ENCODE data around the gene MED15.

The MED15 gene

GRCh38 chr22:20567993-20568417, 60.6 kb downstream of the MED15 start:
- TF ChIP-seq CTCF (IDR thresholded peaks at IDR 0.05; ENCODE audit: insufficient read depth, low read length, missing control alignments): peak; percentile 74
- no peak overlapping the region for H3K4me3 ChIP-seq (ENCODE audit: low read depth, low read length)
- ChIA-PET POLR2A (interaction anchor here (0.6 to 3.0 kb wide), 4 partner anchors 15 to 60 kb away, joined by 3 to 16 read pairs (median 9); partner anchors contain the start of gene MED15), CTCF (interaction anchor here (0.5 to 27.3 kb wide), 20 partner anchors 4 to 150 kb away, joined by 3 to 505 read pairs (median 4); partner anchors contain the start of genes KLHL22 and MED15)
- DNase-seq (ENCODE audit: low read depth, low spot score): no peak

GRCh38 chr22:20568502-20569058, 61.2 kb downstream of the MED15 start:
- H3K4me3 ChIP-seq (ENCODE audit: low read depth, low read length): no peak overlapping the region
- ChIA-PET POLR2A (interaction anchor here (0.6 to 3.0 kb wide), 7 partner anchors 15 to 132 kb away, joined by 3 to 16 read pairs (median 5); partner anchors contain the start of gene MED15), CTCF (interaction anchor here (0.5 to 27.3 kb wide), 20 partner anchors 4 to 150 kb away, joined by 3 to 505 read pairs (median 4); partner anchors contain the start of genes KLHL22 and MED15)
- no peak for DNase-seq (ENCODE audit: low read depth, low spot score)
- TF ChIP-seq CTCF (IDR thresholded peaks at IDR 0.05; ENCODE audit: insufficient read depth, low read length, missing control alignments): no peak

- no peak for TF ChIP-seq CTCF (IDR thresholded peaks at IDR 0.05; ENCODE audit: insufficient read depth, low read length, missing control alignments)
- no peak overlapping the region for H3K4me3 ChIP-seq (ENCODE audit: low read depth, low read length)
- POLR2A ChIA-PET: interaction anchor here (1.0 to 3.0 kb wide), 6 partner anchors 14 to 133 kb away, joined by 3 to 16 read pairs (median 6); partner anchors contain the start of gene MED15
- CTCF ChIA-PET: interaction anchor here (1.0 to 27.3 kb wide), 12 partner anchors 3 to 151 kb away, joined by 3 to 505 read pairs (median 12); partner anchors contain the start of genes KLHL22 and MED15
- peak; percentile 97 for DNase-seq (ENCODE audit: low read depth, low spot score)
Measured at GRCh38 chr22:20569059-20570058, 61.9 kb downstream of the MED15 start.

- POLR2A ChIA-PET: interaction anchor here (1.0 kb wide), 1 partner anchor 19 kb away, joined by 4 read pairs; no protein-coding TSS in a partner anchor
- TF ChIP-seq CTCF (IDR thresholded peaks at IDR 0.05; ENCODE audit: insufficient read depth, low read length, missing control alignments): no peak
- DNase-seq (ENCODE audit: low read depth, low spot score): no peak
- no peak overlapping the region for H3K4me3 ChIP-seq (ENCODE audit: low read depth, low read length)
- CTCF ChIA-PET: interaction anchor here (0.9 to 24.2 kb wide), 9 partner anchors 10 to 152 kb away, joined by 3 to 505 read pairs (median 8); partner anchors contain the start of gene MED15
Measured at GRCh38 chr22:20571078-20571503, 63.7 kb downstream of the MED15 start.

GRCh38 chr22:20571531-20572007, 64.2 kb downstream of the MED15 start:
- POLR2A ChIA-PET: interaction anchor here (1.0 kb wide), 1 partner anchor 20 kb away, joined by 4 read pairs; no protein-coding TSS in a partner anchor
- CTCF ChIA-PET: interaction anchor here (0.9 to 24.2 kb wide), 9 partner anchors 10 to 153 kb away, joined by 3 to 505 read pairs (median 8); partner anchors contain the start of gene MED15
- no peak overlapping the region for H3K4me3 ChIP-seq (ENCODE audit: low read depth, low read length)
- DNase-seq (ENCODE audit: low read depth, low spot score): no peak
- TF ChIP-seq CTCF (IDR thresholded peaks at IDR 0.05; ENCODE audit: insufficient read depth, low read length, missing control alignments): peak; percentile 62
